ENCODE data around the gene TMEM252.
A peak's percentile ranks its signal among the peaks of the same experiment; 100 is the strongest.

Gene TMEM252

GRCh38 chr9:68540712-68541535 lies at the start of gene TMEM252:
Gene TMEM252 (minus strand): TSS chr9:68540883. CDS start chr9:68540814, 69 bp downstream.
- DNase-seq (ENCODE audit: extremely low read depth, low read depth): no peak
- H3K4me3 ChIP-seq (replicated peaks; ENCODE audit: low read depth, low read length): no peak within 1 kb of the TSS
- TF ChIP-seq, protein P1, sequence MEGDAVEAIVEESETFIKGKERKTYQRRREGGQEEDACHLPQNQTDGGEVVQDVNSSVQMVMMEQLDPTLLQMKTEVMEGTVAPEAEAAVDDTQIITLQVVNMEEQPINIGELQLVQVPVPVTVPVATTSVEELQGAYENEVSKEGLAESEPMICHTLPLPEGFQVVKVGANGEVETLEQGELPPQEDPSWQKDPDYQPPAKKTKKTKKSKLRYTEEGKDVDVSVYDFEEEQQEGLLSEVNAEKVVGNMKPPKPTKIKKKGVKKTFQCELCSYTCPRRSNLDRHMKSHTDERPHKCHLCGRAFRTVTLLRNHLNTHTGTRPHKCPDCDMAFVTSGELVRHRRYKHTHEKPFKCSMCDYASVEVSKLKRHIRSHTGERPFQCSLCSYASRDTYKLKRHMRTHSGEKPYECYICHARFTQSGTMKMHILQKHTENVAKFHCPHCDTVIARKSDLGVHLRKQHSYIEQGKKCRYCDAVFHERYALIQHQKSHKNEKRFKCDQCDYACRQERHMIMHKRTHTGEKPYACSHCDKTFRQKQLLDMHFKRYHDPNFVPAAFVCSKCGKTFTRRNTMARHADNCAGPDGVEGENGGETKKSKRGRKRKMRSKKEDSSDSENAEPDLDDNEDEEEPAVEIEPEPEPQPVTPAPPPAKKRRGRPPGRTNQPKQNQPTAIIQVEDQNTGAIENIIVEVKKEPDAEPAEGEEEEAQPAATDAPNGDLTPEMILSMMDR (IDR thresholded peaks at IDR 0.05; ENCODE audit: low read depth, low read length, missing control alignments): no peak

- no peak for DNase-seq (ENCODE audit: extremely low read depth, low read depth)
- H3K4me3 ChIP-seq (replicated peaks; ENCODE audit: low read depth, low read length): no peak overlapping the region
- TF ChIP-seq, protein P1 (IDR thresholded peaks at IDR 0.05; ENCODE audit: low read depth, low read length, missing control alignments): no peak
Observed at GRCh38 chr9:68585034-68585761, 44.5 kb upstream of the TMEM252 start.

DNA sequence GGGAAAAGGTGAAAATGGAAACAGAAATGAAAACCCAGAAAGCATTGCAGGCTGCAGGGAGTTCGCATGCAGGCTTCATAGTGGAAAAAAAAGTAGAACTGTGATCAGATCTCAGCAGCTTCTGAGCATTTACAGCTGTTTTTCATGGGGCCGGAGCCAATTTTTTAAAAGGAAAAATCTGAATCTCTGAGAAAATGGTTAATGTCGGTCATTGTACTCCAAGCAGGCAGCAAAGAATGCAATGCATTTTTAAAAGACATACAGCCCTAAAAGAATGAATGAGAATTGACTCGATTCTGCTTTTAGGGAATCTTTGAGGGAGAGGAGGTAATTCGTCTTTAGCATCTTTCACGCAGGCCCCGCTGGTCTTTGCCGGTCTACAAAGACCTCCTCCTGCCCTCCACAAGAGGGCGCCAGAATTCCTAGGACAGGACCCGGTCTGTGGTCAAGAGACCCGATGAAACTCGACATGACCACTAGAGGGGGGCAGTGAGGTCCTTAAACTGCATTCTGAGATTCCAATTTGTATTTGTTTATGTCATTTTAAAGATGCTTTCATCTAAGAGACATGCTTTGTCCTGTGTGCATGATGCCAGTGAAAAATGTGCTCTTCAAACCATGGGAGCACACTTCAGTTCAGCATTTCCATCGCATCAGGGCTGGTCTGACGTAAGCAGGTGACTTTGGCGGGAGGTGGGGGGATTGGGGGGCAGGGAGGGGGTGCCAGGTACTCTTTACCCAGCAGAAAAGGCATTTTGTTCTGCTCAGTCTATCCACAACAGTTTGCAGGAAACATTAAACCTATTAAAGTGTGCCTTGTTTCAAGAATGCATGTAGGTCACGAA lies 43.7 kb upstream of the TMEM252 start:
- peak; percentile 64 for DNase-seq (ENCODE audit: extremely low read depth, low read depth)
- H3K4me3 ChIP-seq (replicated peaks; ENCODE audit: low read depth, low read length): no peak overlapping the region
- TF ChIP-seq, protein P1 (IDR thresholded peaks at IDR 0.05; ENCODE audit: low read depth, low read length, missing control alignments): peak; percentile 100

GRCh38 chr9:68581696-68582095 lies 41.0 kb upstream of the TMEM252 start:
- no peak overlapping the region for H3K4me3 ChIP-seq (replicated peaks; ENCODE audit: low read depth, low read length)
- TF ChIP-seq, protein P1 (IDR thresholded peaks at IDR 0.05; ENCODE audit: low read depth, low read length, missing control alignments): no peak
- DNase-seq (ENCODE audit: extremely low read depth, low read depth): no peak

DNA sequence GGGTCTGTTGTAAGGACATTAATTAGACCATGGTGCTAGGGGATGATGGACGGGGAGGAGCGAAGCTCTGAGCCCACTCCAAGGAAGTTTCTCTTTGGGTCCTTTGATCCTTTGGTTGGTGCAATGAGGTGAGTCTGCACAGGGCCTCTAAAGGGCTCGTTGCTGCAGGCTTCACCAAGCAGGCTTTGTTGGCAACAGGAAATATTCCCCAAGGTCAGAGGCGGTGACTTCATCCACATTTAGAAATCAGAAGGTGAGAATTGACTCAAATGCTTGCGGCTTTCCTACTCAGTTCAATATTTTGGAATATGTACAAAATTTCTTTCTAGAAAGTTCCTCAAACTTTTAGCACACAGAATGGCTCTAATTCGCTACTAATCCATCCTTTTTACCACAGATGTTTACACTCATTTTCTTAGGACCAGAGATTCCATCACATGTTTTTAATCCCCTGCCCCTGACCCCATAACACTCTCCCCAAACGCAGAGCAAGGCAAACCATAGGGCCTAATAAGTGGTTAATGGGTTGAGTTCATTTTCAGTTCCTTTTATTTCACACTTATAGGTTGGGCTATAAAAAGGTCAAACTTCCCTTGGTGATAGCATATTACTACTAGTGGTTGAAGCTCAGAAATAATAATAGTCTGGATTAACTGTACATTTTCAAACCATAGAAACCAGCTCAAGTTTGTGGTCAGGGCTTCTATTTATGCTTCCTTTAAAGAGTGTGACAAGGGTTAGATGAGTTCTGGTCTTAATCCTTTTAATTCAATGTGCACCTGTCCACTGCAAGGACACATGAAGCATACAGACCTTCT lies 37.3 kb upstream of the TMEM252 start:
- no peak overlapping the region for H3K4me3 ChIP-seq (replicated peaks; ENCODE audit: low read depth, low read length)
- TF ChIP-seq, protein P1 (IDR thresholded peaks at IDR 0.05; ENCODE audit: low read depth, low read length, missing control alignments): no peak
- DNase-seq (ENCODE audit: extremely low read depth, low read depth): no peak

DNA sequence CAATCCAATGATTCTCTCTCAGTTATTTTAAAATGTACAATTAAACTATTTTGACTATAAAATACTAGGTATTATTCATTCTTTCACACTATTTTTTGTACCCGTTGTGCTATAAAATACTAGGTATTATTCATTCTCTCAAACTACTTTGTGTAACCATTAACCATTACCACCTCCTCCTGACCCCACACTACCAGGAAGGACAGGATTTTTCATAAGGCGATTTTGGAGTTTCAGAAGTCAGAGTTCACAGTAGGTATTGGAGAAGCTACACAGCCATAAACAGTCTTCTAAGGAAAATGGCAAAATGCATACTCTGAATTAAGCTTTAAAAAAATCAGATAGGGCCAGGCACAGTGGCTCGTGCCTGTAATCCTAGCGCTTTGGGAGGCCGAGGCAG lies 35.1 kb upstream of the TMEM252 start:
- TF ChIP-seq, protein P1 (IDR thresholded peaks at IDR 0.05; ENCODE audit: low read depth, low read length, missing control alignments): no peak
- H3K4me3 ChIP-seq (replicated peaks; ENCODE audit: low read depth, low read length): no peak overlapping the region
- DNase-seq (ENCODE audit: extremely low read depth, low read depth): no peak

Data from HFF-Myc (cell line).